NCI-H1105 treated with DMSO at 0.1 percent for 48 hours (cell line): ENCODE measurements around the gene KBTBD4.
"Not testable (repeated sequence)": the region's sequence is repeated elsewhere in the genome, so short reads cannot be mapped to it uniquely, and the experiment has no call there.

Experiments
- DNase-seq: peaks from one replicate; lab custom pipeline; 2025; lab: John Stamatoyannopoulos, UW

KBTBD4 gene

GRCh38 chr11:47560426-47560825 is 18.3 kb downstream of the KBTBD4 start:
- DNase-seq = no peak

- DNase-seq = no peak
These were observed 20.1 kb downstream of the KBTBD4 start for GRCh38 chr11:47558695-47559094.

DNA sequence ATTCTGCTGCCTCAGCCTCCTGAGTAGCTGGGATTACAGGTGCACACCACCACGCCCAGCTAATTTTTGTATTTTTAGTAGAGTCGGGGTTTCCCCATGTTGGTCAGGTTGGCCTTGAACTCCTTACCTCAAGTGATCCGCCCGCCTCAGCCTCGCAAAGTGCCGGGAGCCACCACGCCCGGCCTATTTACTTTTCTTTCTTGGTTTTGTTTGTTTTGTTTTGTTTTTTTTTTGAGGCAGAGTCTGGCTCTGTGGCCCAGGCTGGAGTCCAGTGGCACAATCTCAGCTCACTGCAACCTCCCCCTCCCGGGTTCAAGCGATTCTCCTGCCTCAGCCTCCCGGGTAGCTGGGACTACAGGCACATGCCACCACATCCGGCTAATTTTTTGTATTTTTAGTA is 21.8 kb downstream of the KBTBD4 start:
- not testable (repeated sequence) for DNase-seq

GRCh38 chr11:47553406-47553743 is 25.4 kb downstream of the KBTBD4 start:
- no peak for DNase-seq

DNA sequence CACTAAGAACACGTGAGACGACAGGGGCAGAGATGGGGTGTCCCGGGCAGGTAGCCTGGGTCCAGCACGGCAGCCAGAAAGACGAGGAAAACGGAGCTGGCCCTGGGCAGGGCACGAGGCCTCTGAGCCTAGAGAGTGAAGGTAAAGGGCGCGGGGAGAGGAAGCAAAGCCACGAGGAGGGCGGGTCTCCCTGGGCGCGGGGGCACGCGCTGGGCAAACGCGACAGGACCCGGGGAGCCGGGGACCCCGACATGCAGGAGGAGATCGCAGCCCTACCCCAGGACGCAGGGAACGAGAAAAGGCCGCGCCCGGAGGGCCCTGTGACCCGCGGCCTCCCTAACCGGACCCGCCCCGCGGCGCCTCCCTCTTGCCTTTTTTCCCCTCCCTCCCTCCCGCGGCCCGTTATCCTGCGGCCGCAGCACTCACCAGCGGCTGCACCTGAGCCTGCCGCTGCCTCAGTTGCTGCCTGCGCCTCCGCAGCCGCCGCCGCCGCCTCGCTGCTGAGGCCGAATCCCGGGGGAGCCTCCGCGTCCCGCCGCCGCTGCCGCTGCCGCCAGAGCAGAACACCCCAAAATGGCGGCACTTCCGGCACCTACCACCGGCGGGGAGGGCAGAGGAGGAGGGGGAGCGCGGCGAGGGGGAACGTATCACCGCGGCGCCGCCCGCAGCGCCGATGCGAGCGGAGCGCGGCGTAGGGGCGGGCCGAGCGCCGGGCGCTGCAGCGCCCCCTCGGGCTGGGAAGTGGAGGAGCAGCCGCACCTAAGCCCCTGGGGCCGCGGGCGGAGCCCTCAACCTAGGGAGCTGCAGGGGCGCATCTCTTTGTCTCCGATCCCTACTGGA is 26.0 kb downstream of the KBTBD4 start, which contains the start of gene CELF1:
Gene CELF1 (minus strand): TSS at position 567 of the 840 bp plus-strand sequence. CDS start 53,609 bp downstream, outside the sequence.
- peak; percentile 93 for DNase-seq

GRCh38 chr11:47552056-47552565 is 26.7 kb downstream of the KBTBD4 start:
- peak; percentile 39 for DNase-seq

DNA sequence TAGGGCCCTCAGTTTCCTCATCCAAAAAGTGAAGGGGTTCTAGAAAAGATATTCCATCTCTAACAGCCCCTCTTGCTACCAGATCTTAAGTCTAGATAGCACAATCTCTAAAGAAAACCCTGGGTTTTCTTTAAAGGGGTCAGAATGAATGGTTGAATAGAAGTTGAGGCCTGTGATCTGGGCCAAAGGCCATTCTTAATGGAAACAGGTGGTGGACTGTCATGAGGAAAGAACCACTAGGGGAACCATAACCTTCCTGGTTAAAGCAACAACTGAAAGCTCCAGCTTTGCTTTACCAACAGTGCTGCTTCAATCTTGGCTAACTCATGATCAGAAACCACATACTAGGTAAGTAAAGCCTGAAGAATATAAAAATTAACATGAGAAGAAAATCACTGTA is 27.7 kb downstream of the KBTBD4 start:
- no peak for DNase-seq

- no peak for DNase-seq
These were observed 28.3 kb downstream of the KBTBD4 start for GRCh38 chr11:47550288-47551047.

DNA sequence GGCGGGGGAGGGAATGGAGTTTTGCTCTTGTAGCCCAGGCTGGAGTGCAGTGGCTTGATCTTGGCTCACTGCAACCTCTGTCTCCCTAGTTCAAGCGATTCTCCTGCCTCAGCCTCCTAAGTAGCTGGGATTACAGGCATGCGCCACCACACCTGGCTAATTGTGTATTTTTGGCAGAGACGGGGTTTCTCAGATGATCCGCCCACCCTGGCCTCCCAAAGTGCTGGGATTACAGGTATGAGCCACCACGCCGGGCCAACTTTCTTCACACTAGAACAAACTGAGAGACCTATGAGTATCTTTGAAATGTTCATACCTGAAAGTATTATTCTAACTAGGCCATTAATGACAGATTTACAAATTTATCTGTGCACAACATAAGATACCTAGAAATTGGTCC is 32.5 kb downstream of the KBTBD4 start:
- not testable (repeated sequence) for DNase-seq

DNA sequence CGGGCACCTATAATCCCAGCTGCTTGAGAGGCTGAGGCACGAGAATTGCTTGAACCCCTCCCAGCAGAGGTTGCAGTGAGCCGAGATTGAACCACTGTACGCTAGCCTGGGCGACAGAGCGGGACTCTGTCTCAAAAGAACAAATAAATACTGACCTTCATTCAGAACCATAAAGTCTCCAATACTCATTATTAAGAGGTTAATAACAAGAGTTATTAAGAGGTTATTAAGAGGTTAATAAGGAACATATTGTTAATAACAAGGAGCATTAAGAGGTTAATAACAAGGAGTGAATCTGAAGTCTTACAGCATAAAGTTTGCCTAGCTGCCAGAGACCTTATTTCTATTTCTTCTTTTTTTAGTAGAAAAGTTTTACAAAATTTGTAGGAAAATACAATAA is 33.5 kb downstream of the KBTBD4 start:
- DNase-seq = no peak

DNA sequence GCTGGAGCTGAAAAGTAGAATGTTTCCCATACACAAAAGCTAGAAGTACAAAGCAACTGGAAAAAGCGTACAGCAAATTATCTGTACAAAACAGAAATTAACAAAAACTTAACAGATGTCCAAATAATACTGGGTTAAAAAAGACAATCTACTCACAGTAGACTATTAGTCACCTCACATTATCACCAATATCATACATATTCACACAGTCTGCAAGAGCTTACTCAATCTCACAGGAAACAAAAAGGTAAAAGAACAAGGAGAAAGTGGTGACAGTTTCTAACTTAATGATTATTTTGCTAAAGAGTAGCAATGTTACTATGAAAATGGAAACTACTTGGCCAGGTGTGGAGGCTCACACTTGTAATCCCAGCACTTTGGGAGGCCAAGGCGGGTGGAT is 37.7 kb downstream of the KBTBD4 start:
- no peak for DNase-seq

- DNase-seq = peak; percentile 24
These were observed 39.1 kb downstream of the KBTBD4 start for GRCh38 chr11:47539681-47540039.

- DNase-seq = peak; percentile 93
These were observed 39.8 kb downstream of the KBTBD4 start for GRCh38 chr11:47538741-47539565.

DNA sequence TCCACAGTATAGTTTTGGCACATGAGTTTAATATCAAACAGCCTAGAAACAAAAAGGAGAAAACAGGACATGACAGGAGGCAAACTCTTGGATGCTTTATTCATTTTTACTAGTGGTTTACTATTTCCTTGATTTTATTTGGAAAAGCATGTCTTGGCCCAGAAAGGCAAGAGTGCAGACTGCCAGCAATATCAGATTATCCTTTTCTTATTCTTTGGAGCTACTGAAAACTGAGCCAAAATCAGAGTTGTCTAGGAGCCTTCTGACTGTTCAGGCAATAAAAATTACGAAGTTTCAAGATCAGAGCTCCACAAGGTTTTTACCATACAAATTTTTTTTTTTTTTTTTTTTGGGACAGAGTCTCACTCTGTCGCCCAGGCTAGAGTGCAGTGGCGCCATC is 41.9 kb downstream of the KBTBD4 start:
- no peak for DNase-seq

DNA sequence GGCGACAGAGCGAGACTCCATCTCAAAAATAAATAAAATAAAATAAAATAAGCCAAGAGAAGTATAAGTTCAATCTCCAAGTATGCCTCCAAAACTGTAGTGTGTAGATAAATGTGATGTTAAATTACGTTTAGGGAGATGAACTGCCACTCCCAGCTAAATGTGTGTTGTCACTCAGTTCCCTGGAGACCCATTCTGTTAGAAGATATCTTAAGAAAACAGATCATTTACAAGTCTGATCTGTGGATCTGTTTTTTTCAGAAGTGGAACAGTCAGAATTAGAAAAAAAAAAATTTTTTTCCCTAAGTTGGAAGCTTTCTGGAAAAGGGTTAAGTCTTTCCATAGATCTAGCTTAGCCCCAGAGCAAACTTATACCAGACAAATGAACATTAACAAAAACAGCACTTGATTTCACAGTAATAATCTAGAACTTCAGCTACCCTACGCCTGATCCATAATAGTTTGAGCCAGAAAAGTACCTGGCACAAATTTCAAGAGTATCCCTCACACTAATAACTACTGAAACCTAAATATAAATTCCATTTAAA is 44.0 kb downstream of the KBTBD4 start:
- no peak for DNase-seq

GRCh38 chr11:47533690-47534151 is 45.0 kb downstream of the KBTBD4 start:
- no peak for DNase-seq

DNA sequence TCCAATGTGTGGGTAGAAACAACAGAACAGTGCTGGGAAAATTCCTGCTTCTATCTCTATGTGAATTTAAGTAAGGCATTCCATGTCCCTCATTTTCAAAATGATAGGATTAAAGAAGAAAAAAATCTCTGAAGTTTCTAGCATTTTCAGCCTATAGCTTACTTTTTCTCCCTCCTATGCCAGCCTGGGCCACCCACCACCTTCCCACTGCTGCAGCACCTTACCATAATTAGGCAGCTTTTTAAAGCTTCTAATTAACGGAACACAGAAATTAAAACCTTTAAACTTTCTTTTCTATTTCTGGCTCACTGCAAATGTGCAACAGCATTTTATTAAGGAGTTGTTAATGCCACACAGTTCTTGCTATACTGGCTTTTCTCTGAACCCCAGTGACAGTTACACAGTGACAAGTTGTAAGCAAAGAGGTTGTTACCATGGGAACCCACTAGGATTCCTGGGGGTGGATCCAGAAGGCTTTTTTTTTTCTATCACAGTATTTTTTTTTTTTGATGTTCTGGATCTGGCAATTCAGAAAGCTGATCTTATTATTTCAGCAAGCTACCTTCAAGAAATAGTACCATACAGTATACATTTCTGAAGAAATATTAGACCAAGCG is 46.1 kb downstream of the KBTBD4 start:
- no peak for DNase-seq

DNA sequence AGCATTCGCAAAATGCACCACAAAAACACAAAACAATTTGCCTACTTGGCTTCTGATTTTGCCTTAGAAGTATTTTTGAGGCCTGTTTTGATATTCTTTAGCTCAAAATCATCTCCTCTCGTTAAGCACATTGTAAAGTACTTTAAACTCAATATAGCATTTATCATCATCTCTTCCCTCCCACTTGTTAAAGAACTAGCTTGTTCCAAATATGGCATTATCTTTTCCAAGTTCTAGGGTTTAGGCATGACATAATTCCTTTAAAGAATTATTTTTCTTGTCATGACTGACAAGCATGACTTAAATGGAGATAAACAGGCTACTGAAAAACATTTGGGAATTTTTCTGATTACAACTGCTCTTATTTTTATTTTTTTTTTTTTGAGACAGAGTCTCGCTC is 47.1 kb downstream of the KBTBD4 start:
- no peak for DNase-seq

DNA sequence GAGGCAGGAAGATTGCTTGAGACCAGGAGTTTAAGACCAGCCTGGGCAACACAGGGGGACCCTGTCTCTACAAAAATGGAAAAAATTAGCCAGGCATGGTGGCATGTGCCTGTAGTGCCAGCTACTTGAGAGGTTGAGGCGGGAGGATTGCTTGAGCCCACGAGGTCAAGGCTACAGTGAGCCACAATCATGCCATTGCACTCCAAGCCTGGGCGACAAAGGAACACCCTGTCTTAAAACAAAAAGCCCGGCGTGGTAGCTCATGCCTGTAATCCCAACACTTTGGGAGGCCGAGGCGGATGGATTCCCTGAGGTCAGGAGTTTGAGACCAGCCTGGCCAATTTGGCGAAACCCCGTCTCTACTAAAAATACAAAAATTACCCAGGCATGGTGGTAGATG is 48.0 kb downstream of the KBTBD4 start:
- DNase-seq = not testable (repeated sequence)

GRCh38 chr11:47529951-47530350 is 48.8 kb downstream of the KBTBD4 start:
- no peak for DNase-seq

- no peak for DNase-seq
These were observed 51.6 kb downstream of the KBTBD4 start for GRCh38 chr11:47527186-47527585.
